RWPE1 (cell line): ENCODE data around the gene SLC25A24.
"Not testable (repeated sequence)": the region's sequence is repeated elsewhere in the genome, so short reads cannot be mapped to it uniquely, and the experiment has no call there.

ENCODE experiments used
- CTCF ChIA-PET: fragments of 350-600 bp; sonication (Branson Sonifier 250); formaldehyde crosslinking; extraction: SDS; loops from one replicate; lab custom pipeline; 2021; lab: Yijun Ruan, JAX
- POLR2A ChIA-PET: fragments of 400-600 bp; formaldehyde crosslinking; extraction: SDS; loops from one replicate; lab custom pipeline; 2020; ENCODE audit warnings: antibody characterized with exemption; ENCODE audit not compliant: low non-redundant PET; lab: Yijun Ruan, JAX
- DNase-seq: peaks from one replicate; pipeline ENCODE4 v3.0.0; 2012; ENCODE audit warnings: low spot score
- H3K27ac ChIP-seq: fragments of 450-650 bp; 2 replicates; pipeline ENCODE4 v1.5.1; 2017
- TF ChIP-seq, protein P1 (sequence below): fragments of 450-650 bp; conservative IDR thresholded peaks from 2 replicates; pipeline ENCODE4 v1.5.1; 2017; ENCODE audit warnings: low read depth, mild to moderate bottlenecking

Gene SLC25A24

DNA sequence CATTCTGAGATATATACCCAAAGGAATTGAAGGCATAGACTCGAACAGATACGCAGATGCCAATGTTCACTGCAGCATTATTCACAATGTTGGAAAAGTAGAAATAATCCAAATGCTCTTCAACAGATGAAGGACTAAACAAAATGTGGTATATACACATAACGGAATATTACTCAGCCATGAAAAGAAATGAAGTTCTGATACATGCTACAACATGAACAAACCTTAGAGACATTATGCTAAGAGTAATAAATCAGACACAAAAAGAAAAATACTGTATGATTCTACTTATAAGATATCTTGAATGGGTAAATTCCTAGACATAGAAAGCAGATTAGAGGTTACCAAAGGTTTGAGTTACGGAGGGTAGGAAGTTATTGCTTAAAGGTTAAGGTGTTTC lies 57.9 kb downstream of the SLC25A24 start:
- H3K27ac ChIP-seq = no peak overlapping the region
- no peak for DNase-seq
- POLR2A ChIA-PET = no interaction called here
- TF ChIP-seq, protein P1, sequence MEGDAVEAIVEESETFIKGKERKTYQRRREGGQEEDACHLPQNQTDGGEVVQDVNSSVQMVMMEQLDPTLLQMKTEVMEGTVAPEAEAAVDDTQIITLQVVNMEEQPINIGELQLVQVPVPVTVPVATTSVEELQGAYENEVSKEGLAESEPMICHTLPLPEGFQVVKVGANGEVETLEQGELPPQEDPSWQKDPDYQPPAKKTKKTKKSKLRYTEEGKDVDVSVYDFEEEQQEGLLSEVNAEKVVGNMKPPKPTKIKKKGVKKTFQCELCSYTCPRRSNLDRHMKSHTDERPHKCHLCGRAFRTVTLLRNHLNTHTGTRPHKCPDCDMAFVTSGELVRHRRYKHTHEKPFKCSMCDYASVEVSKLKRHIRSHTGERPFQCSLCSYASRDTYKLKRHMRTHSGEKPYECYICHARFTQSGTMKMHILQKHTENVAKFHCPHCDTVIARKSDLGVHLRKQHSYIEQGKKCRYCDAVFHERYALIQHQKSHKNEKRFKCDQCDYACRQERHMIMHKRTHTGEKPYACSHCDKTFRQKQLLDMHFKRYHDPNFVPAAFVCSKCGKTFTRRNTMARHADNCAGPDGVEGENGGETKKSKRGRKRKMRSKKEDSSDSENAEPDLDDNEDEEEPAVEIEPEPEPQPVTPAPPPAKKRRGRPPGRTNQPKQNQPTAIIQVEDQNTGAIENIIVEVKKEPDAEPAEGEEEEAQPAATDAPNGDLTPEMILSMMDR = no peak
- CTCF ChIA-PET = no interaction called here

DNA sequence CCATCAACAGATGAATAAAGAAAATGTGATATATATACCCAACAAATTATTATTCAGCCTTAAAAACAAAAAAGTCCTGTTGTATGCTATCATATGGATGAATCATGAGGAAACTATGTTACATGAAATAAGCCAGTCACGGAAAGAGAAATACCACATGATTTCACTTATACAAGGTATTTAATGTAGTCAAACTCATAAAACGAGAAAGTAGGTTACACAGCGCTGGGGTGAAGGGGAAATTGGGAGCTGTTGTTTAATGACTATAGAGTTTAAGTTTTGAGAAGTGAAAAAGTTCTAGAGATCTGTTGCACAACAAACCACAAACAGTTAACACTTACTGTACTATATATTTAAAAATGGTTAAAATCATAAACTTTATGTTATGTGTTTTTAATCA lies 58.5 kb downstream of the SLC25A24 start:
- DNase-seq = peak; percentile 20
- ChIA-PET CTCF (no interaction called here), POLR2A (no interaction called here)
- H3K27ac ChIP-seq = no peak overlapping the region
- TF ChIP-seq, protein P1 = no peak

DNA sequence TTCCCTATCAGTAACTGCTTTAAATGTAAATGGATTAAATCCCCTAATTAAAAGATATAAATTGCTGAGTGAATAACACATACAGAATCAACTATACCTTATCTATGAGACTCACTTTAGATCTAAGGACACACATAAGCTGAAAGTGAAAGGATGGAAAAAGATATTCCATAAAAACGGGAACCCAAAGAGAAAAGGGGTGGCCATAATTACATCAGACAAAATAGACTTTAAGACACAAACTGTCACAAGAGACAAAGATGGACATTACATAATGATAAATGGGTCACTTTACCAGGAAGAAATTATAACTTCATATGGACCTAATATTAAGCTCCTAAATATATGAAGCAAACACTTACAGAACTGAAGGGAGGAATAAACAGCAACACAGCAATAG lies 59.2 kb downstream of the SLC25A24 start:
- ChIA-PET POLR2A (no interaction called here), CTCF (interaction anchor here (0.6 kb wide), 1 partner anchor 540 kb away, joined by 7 read pairs; no protein-coding TSS in a partner anchor)
- no peak for DNase-seq
- H3K27ac ChIP-seq = no peak overlapping the region
- TF ChIP-seq, protein P1 = no peak

DNA sequence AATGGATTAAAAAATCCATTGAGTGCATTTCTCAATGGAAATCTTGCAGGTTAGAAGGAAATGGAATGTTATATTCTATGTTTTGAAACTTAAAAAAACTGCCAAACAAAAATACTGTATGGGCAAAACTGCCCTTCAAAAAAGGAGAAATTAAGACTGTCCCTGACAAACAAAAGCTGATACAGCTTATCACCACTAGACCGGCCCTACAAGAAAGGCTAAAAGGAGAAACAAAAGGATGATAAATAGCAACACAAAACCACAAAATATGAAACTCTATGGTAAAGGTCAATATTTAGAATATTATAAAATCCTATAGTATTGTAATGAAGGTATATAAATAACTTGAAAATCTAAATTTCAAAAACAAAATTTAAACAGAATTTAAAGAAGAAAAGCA lies 60.0 kb downstream of the SLC25A24 start:
- CTCF ChIA-PET = interaction anchor here (0.5 to 0.6 kb wide), 2 partner anchors 10 to 326 kb away, joined by 3 to 6 read pairs; no protein-coding TSS in a partner anchor
- DNase-seq = no peak
- H3K27ac ChIP-seq = no peak overlapping the region
- TF ChIP-seq, protein P1 = no peak
- POLR2A ChIA-PET = no interaction called here

DNA sequence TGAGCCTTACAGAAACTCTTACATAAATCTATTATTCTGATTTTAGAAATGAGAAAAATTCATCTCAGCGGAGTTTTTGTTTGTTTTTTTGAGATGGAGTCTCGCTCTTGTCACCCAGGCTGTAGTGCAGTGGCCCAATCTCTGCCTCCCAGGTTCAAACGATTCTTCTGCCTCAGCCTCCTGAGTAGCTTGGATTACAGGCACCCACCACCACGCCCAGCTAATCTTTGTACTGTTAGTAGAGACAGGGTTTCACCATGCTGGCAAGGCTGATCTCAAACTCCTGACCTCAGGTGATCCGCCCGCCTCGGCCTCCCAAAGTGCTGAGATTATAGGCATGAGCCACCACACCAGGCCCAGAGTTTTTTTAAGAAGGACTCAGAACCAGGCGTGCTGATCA lies 60.6 kb downstream of the SLC25A24 start:
- H3K27ac ChIP-seq, DNase-seq, POLR2A ChIA-PET: not testable (repeated sequence)
- CTCF ChIA-PET = interaction anchor here (0.5 to 0.6 kb wide), 2 partner anchors 10 to 325 kb away, joined by 3 to 6 read pairs; no protein-coding TSS in a partner anchor

DNA sequence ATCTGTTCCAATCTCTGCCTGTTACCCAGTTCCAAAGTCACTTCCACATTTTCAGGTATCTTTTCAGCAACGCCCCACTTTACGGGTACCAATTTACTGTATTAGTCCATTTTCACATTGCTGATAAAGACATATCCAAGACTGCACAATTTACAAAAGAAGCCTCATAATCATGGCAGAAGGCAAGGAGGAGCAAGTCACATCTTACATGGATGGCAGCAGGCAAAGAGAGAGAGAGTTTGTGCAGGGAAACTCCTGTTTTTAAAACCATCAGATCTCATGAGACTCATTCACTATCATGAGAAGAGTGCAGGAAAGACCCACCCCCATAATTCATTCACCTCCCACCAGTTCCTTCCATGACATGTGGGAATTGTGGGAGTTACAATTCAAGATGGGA lies 67.0 kb downstream of the SLC25A24 start:
- DNase-seq, H3K27ac ChIP-seq, CTCF ChIA-PET, POLR2A ChIA-PET: not testable (repeated sequence)

DNA sequence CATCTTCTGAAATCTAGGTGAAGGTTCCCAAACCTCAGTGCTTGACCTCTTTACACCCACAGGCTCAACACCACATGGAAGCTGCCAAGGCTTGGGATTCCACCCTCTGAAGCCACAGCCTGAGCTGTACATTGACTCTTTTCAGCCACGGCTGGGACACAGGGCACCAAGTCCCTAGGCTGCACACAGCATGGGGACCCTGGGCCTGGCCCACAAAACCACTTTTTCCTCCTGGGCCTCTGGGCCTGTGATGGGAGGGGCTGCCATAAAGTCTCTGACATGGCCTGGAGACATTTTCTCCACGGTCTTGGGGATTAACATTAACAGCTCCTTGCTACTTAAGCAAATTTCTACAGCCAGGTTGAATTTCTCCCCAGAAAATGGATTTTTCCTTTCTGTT lies 67.8 kb downstream of the SLC25A24 start:
- H3K27ac ChIP-seq, POLR2A ChIA-PET, CTCF ChIA-PET, DNase-seq: not testable (repeated sequence)

DNA sequence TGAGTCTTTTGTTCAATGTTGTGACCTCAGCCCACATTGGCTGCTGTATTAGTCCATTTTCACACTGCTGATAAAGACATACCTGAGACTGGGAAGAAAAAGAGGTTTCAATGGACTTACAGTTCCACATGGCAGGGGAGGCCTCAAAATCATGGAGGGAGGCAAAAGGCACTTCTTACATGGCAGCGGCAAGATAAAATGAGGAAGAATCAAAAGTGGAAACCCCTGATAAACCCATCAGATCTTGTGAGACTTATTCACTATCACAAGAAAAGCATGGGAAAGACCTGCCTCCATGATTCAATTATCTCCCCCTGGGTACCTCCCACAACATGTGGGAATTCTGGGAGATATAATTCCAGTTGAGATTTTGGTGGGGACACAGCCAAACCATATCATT lies 68.9 kb downstream of the SLC25A24 start:
- DNase-seq, POLR2A ChIA-PET, CTCF ChIA-PET, H3K27ac ChIP-seq: not testable (repeated sequence)

DNA sequence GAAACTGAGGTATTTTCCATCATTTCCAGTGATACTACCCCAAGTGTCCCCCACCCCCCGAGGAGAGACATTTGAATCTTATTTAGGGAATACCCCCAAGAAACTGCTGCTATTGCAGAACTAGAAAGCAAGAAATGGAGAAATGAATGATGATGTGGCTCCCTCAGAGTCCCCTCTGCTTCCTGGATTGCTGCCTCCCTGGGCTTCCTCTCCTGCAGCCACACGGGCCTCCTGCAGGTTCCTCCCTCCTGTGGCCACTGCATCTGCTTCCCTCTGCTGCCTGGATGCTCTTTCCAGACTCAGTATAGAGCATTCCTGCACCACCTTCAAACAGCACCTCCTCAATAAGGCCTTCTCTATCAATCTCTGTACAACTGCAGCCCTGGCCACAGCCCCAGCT lies 69.3 kb downstream of the SLC25A24 start:
- CTCF ChIA-PET = no interaction called here
- DNase-seq = no peak
- TF ChIP-seq, protein P1 = no peak
- POLR2A ChIA-PET = no interaction called here
- no peak overlapping the region for H3K27ac ChIP-seq
